ENCODE results near the gene NDUFAF3.

Gene NDUFAF3

DNA sequence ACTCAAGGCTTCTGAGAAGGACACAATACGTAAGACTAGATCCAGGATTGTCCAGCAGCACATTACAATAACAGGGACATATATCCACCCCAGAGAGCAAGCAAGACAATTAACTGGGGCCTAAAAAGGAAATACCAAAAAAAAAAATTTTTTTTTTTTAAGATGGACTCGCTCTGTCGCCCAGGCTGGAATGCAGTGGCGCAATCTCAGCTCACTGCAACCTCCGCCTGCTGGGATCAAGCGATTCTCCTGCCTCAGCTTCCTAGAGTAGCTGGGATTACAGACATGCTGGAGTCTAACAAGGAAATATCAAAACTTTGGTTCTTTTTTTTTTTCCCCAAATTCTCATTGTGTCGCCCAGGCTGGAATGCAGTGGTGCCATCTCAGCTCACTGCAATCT, 36.1 kb downstream of the NDUFAF3 start:
- DNase-seq (ENCODE audit: low read depth): peak; percentile 28
- TF ChIP-seq, protein P1, sequence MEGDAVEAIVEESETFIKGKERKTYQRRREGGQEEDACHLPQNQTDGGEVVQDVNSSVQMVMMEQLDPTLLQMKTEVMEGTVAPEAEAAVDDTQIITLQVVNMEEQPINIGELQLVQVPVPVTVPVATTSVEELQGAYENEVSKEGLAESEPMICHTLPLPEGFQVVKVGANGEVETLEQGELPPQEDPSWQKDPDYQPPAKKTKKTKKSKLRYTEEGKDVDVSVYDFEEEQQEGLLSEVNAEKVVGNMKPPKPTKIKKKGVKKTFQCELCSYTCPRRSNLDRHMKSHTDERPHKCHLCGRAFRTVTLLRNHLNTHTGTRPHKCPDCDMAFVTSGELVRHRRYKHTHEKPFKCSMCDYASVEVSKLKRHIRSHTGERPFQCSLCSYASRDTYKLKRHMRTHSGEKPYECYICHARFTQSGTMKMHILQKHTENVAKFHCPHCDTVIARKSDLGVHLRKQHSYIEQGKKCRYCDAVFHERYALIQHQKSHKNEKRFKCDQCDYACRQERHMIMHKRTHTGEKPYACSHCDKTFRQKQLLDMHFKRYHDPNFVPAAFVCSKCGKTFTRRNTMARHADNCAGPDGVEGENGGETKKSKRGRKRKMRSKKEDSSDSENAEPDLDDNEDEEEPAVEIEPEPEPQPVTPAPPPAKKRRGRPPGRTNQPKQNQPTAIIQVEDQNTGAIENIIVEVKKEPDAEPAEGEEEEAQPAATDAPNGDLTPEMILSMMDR (conservative IDR thresholded peaks at IDR 0.05; ENCODE audit: low read depth, low read length): no peak
- H3K4me3 ChIP-seq (ENCODE audit: low read depth, low read length): no peak overlapping the region

Measured in choroid plexus epithelial cell (primary cell).